Loucy (cell line): ENCODE measurements around the gene UBR4.

ENCODE experiments used
- H2AFZ ChIP-seq: fragments of 200-600 bp; sonication (generic); 2 replicates; pipeline ENCODE4 v1.6.0; 2016; ENCODE audit warnings: antibody characterized with exemption, mild to moderate bottlenecking, low read length, moderate library complexity
- H3F3A ChIP-seq: fragments of 200-600 bp; 2 replicates; pipeline ENCODE4 v1.6.0; 2016; ENCODE audit warnings: antibody characterized with exemption, low read depth, mild to moderate bottlenecking
- H3K27me3 ChIP-seq: fragments of 200-600 bp; sonication (generic); 2 replicates; pipeline ENCODE4 v1.6.1; 2014; ENCODE audit warnings: low read length, mild to moderate bottlenecking; ENCODE audit not compliant: insufficient read depth, poor library complexity, severe bottlenecking
- H3K36me3 ChIP-seq: fragments of 200-600 bp; sonication (generic); 2 replicates; pipeline ENCODE4 v1.6.1; 2016; ENCODE audit warnings: low read length; ENCODE audit not compliant: insufficient read depth
- H3K4me1 ChIP-seq: fragments of 200-600 bp; sonication (generic); 2 replicates; pipeline ENCODE4 v1.5.1; 2014; ENCODE audit warnings: low read length, mild to moderate bottlenecking; ENCODE audit not compliant: insufficient read depth, poor library complexity, severe bottlenecking
- H3K4me2 ChIP-seq: fragments of 200-600 bp; sonication (generic); 2 replicates; pipeline ENCODE4 v1.6.0; 2014; ENCODE audit warnings: antibody characterized with exemption, low read length, low read depth, mild to moderate bottlenecking; ENCODE audit not compliant: poor library complexity, severe bottlenecking
- H3K4me3 ChIP-seq: fragments of 200-600 bp; sonication (generic); 2 replicates; pipeline ENCODE4 v1.5.1; 2014; ENCODE audit warnings: low read length, mild to moderate bottlenecking, mixed read lengths; ENCODE audit not compliant: poor library complexity, severe bottlenecking
- H3K79me2 ChIP-seq: fragments of 200-600 bp; sonication (generic); 2 replicates; pipeline ENCODE4 v1.6.1; 2014; ENCODE audit warnings: low read length; ENCODE audit not compliant: insufficient read depth
- H3K9ac ChIP-seq: fragments of 200-600 bp; sonication (generic); 2 replicates; pipeline ENCODE4 v1.6.0; 2014; ENCODE audit warnings: mild to moderate bottlenecking, low read depth, low read length, moderate library complexity; ENCODE audit not compliant: poor library complexity, severe bottlenecking
- H3K9me2 ChIP-seq: fragments of 200-600 bp; sonication (generic); replicated peaks from 2 replicates; pipeline ENCODE4 v1.6.1; 2016; ENCODE audit warnings: low read depth, low read length, mixed read lengths
- H3K9me3 ChIP-seq: fragments of 200-600 bp; sonication (generic); 2 replicates; pipeline ENCODE4 v1.6.1; 2014; ENCODE audit warnings: mild to moderate bottlenecking, antibody characterized with exemption, low read length, low read depth; ENCODE audit not compliant: insufficient read depth
- H4K20me1 ChIP-seq: fragments of 200-600 bp; sonication (generic); 2 replicates; pipeline ENCODE4 v1.6.0; 2014; ENCODE audit warnings: antibody characterized with exemption, low read length, mild to moderate bottlenecking; ENCODE audit not compliant: insufficient read depth, poor library complexity, severe bottlenecking
- EZH2phosphoT487 ChIP-seq: fragments of 200-600 bp; IDR thresholded peaks from 2 replicates; pipeline ENCODE4 v1.6.1; 2018; ENCODE audit warnings: antibody characterized with exemption, mild to moderate bottlenecking, moderate library complexity, borderline replicate concordance
- TF ChIP-seq, protein P1 (sequence below): fragments of 200-600 bp; sonication (generic); conservative IDR thresholded peaks from 2 replicates; pipeline ENCODE4 v1.5.1; 2014; ENCODE audit warnings: mild to moderate bottlenecking, antibody characterized with exemption, low read length

UBR4 gene

DNA sequence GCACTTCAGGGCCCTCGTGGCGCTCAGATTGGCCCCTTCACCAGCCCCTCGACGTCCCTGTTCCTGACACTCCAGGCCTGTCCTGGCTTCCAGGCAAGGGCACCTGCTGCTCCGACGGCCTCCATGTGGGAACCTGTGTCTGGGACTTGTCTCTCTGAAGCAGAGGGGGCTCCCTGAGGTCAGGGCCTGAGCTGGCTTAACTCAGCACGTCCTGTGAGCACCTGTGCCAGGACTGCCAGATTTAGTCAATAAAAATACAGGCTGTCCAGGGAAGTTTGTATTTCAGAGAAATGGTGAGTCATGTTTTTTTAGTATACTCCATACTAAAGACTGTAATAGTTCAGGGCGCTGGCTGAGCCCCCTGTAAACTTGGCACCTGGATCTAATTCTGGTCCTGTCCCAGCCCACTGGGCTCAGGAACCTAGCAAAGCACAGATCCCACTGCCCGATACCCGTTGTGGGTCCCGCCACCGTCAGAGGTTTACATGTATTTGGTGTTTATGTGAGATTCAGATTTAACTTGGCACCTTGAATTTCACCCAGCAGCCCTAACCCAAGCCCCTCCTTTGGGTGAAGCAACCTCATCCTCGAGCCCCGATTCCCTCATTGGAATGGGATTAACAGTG lies 143.7 kb downstream of the UBR4 start:
- Histone ChIP-seq H3K4me1 (no peaks in the 10 kb centered on the region), H2AFZ (no peak overlapping the region), H3K9me3 (no peaks in the 10 kb centered on the region), H4K20me1 (no peaks in the 10 kb centered on the region), H3K9me2 (no peaks in the 10 kb centered on the region), H3K36me3 (no peaks in the 10 kb centered on the region), H3K9ac (no peak overlapping the region), H3K79me2 (no peaks in the 10 kb centered on the region), H3F3A (no peaks in the 10 kb centered on the region), H3K4me2 (no peak overlapping the region), H3K4me3 (no peak overlapping the region), H3K27me3 (no peaks in the 10 kb centered on the region)
- TF ChIP-seq, protein P1, sequence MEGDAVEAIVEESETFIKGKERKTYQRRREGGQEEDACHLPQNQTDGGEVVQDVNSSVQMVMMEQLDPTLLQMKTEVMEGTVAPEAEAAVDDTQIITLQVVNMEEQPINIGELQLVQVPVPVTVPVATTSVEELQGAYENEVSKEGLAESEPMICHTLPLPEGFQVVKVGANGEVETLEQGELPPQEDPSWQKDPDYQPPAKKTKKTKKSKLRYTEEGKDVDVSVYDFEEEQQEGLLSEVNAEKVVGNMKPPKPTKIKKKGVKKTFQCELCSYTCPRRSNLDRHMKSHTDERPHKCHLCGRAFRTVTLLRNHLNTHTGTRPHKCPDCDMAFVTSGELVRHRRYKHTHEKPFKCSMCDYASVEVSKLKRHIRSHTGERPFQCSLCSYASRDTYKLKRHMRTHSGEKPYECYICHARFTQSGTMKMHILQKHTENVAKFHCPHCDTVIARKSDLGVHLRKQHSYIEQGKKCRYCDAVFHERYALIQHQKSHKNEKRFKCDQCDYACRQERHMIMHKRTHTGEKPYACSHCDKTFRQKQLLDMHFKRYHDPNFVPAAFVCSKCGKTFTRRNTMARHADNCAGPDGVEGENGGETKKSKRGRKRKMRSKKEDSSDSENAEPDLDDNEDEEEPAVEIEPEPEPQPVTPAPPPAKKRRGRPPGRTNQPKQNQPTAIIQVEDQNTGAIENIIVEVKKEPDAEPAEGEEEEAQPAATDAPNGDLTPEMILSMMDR: no peak
- TF ChIP-seq EZH2phosphoT487: no peak

DNA sequence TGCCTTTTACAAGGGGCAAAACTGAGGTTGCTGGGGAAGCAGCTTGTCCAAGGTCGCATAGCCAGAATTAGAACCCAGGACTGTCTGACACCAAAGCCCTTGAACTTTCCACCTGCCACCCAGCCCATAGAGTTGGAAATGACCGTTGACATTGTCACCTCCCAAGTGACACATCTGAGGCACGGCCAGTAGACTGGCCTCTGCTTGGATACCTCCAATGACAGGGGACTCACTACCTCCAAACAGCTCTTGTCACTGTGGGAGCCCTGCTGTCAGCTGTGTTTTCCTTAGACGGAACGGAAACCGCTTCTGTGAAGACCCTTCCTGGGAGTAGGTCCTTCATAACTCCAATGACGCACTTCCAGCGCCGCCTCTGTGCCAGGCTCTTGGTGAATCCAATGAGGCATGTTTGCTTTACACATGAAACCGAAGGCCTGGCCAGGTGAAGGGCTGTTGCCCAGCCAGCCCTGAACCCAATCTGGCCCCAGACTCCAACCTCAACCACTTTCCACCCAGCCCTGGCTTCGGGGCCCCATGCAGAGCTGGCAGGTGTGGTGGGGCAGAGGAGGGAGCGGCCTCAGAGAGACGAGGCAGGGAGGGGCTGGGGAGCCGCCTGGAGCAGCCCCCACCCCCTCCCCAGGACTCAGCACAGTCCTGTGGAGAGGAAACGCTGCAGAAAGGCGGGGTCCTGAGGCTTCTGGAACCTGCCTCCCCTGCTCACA lies 144.4 kb downstream of the UBR4 start:
- Histone ChIP-seq H4K20me1 (no peaks in the 10 kb centered on the region), H3K9me2 (no peaks in the 10 kb centered on the region), H3F3A (no peaks in the 10 kb centered on the region), H2AFZ (no peak overlapping the region), H3K79me2 (no peaks in the 10 kb centered on the region), H3K9me3 (no peaks in the 10 kb centered on the region), H3K36me3 (no peaks in the 10 kb centered on the region), H3K4me3 (no peak overlapping the region), H3K4me1 (no peaks in the 10 kb centered on the region), H3K27me3 (no peaks in the 10 kb centered on the region), H3K4me2 (no peak overlapping the region), H3K9ac (no peak overlapping the region)
- no peak for TF ChIP-seq EZH2phosphoT487
- TF ChIP-seq, protein P1: no peak

DNA sequence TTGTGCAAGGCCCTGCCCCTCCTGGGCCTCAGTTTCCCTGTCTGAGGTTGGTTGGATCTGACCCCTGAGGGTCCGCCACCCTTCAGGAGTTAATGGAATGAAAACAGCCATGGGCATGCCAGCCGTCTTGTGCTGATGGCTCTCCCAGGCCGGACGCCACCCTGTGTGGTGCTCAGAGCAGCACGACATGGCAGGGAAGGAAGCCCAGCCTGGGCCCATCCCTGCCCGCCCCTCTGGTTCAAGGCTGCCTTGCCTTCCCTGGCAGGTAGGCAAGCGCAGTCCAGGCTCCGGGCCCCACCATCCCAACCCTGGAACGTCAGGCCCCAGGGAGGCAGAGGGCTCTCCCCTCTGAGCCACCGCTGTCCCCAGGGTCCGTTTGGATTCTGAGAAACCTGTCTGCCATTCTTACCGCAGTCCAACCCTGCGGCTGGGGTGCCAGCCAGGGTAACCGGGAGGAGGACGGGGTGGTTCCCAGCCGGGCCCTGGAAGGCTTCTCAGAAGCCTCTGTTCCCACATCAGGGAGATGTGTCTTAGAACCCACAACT lies 145.1 kb downstream of the UBR4 start:
- no peaks in the 10 kb centered on the region for H3F3A ChIP-seq
- H2AFZ ChIP-seq: no peak overlapping the region
- H3K9me2 ChIP-seq: no peaks in the 10 kb centered on the region
- H3K4me1 ChIP-seq: no peaks in the 10 kb centered on the region
- no peak for TF ChIP-seq EZH2phosphoT487
- TF ChIP-seq, protein P1: no peak
- H3K27me3 ChIP-seq: no peaks in the 10 kb centered on the region
- no peaks in the 10 kb centered on the region for H4K20me1 ChIP-seq
- H3K79me2 ChIP-seq: no peaks in the 10 kb centered on the region
- no peaks in the 10 kb centered on the region for H3K36me3 ChIP-seq
- H3K4me3 ChIP-seq: no peak overlapping the region
- H3K9ac ChIP-seq: no peak overlapping the region
- no peaks in the 10 kb centered on the region for H3K9me3 ChIP-seq
- no peak overlapping the region for H3K4me2 ChIP-seq
